HUDEP-2 (cell line): ENCODE measurements around the gene UGT2B7.

Experiments used
- DNase-seq, 76 experiments: peaks; one replicate each; lab custom pipeline; 2025; ENCODE audit not compliant: unreplicated experiment in 76 of 76; lab: John Stamatoyannopoulos, UW

UGT2B7 gene

GRCh38 chr4:69147334-69147733 lies 51.1 kb downstream of the UGT2B7 start:
- DNase-seq = no peak

DNA sequence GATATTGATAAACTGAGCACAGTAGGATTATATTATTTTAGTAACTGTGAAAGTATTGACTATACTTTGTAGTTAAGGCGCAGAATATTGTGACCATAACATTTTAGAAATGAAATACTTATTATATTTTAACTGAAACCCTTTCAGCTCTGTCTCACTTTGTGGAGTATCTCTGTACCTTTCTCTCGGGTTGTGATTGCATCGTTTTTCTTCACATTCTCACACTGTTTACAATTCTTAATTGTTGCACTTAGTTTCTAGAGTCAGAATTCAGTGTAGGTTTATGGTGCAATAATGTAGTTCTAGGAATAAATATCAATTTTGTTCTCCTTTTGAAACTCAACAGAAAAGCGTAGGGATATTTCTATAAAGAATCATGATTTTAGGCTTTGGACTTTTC lies 57.7 kb downstream of the UGT2B7 start:
- DNase-seq = no peak

GRCh38 chr4:69156913-69157312 lies 60.6 kb downstream of the UGT2B7 start:
- peak in 2 of 76 experiments; percentile 5 to 7 for DNase-seq
